HG03103 (cell line): ENCODE data around the gene PSAP.
"Not testable (repeated sequence)": the region's sequence is repeated elsewhere in the genome, so short reads cannot be mapped to it uniquely, and the experiment has no call there.

ENCODE experiments used
- ATAC-seq: cut with Tn5 transposase; IDR thresholded peaks from one replicate; pipeline ENCODE4 v1.9.1; 2021; ENCODE audit warnings: low read depth; ENCODE audit not compliant: unreplicated experiment

PSAP gene

GRCh38 chr10:71850743-71851464 is at the start of gene PSAP:
PSAP (minus strand) TSS chr10:71851251; CDS start chr10:71851221, 30 bp downstream.
- peak; percentile 81 for ATAC-seq

DNA sequence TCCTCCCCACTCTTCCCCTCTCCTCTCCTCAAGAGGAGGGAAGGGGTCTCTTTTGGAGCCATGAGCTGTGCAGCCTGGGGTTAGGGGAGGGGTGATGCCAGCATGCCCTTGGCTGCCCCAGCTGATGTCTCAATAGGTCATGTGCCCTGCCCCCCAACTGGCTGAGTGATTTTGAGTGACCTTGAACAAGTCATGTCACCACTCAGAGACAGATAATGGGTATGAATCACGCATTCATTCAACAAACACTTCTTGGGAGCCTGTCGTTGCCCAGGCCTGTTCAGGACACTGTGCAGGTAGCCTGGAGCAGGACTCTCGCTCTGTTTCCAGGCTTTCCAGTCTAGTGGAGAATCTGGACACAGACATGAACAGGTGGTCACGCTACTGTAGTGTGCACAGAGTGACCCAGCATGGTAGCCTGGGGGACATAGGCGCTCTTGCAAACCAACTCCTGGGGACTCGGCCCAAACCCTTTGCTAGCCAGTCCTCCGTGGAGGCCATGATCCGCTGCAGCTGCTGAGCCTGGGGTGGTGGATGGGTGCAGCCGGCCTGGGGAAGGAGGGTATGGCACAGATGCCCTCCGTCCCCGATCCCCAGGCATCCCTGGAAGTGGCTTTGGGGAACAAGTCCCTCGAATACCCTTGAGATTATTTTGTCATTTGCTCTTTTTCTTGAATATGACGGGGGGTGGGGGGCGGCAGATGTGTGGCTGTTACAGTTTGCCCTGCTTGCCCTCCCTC is 49.6 kb upstream of the PSAP start:
- no peak for ATAC-seq

DNA sequence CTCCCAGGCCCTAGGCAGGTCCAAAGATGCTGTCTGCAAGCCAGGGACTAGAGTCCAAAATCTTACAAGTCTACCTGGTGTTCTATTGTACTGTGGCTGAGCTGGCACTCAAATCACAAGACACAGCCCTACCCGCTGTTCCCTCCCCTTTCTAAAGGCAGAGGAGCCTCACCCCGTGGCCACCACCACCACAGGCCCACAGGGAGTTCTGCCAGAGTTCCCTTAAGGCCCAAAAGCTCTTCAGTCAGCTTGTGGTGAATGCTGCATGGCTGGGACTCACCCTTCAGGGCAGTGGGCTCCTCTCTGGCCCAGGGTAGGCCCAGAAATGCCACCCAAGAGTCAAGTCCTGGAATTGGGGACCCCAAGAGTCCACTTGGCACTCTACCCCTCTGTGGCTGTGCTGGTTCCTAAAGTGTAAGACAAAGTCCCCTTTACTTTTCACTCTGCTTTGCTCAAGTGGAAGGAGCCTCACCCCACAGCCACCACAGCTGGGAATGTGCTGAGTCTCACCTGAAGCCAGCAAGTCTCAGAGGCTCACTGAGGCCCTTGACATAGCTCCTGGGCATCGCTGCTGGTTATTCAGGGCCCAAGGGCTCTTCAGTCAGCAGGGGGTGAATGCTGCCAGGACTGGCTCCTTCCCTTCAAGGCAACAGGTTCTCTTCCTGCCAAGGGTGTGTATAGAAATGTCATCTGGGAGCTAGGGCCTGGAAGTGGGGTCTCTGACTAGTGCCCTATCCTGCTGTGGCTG is 48.8 kb upstream of the PSAP start:
- no peak for ATAC-seq

DNA sequence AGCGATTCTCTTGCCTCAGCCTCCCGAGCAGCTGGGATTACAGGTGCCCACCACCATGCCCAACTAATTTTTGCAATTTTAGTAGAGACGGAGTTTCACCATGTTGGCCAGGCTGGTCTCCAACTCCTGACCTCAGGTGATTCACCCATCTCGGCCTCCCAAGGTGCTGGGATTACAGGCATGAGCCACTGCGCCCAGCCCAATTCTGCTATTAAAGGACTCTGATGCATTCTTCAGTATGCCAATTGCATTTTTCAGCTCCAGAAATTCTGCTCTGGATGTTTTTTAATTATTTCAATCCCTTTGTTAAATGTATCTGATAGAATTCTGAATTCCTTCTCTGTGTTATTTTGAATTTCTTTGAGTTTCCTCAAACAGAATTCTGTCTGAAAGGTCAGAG is 47.3 kb upstream of the PSAP start:
- not testable (repeated sequence) for ATAC-seq

GRCh38 chr10:71893920-71894319 is 42.9 kb upstream of the PSAP start:
- ATAC-seq, result no peak

GRCh38 chr10:71893258-71893815 is 42.3 kb upstream of the PSAP start:
- ATAC-seq, result no peak

- no peak for ATAC-seq
Observed at GRCh38 chr10:71891437-71891836, 40.4 kb upstream of the PSAP start.

DNA sequence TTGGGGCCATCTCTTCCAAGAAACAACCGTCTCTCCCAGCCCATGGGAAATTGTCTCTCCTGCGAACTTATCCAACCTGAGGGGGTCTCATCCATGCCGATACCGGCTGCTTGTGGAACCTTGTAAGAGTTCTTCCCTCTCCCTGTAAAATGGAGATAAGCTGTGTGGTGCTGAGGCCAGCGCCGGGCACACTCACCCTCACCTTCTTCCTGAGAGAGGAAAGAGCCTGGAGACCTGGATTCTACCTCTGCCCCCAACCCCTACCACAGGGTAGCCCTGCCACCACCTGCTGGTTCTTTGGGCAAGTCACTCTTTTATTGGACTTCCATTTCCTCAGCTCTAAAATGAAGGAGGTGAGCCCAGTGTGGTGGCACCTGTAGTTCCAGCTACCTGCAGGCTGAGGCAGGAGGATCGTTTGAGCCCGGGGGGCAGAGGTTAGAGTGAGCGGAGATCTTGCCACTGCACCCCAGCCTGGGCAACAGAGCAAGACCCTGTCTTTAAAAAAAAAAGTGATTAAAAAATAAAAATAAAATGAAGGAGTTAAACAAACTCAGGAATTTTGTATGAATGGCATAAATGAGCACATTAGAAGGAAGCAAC is 38.4 kb upstream of the PSAP start:
- ATAC-seq, result no peak

GRCh38 chr10:71888623-71889387 is 37.8 kb upstream of the PSAP start:
- peak; percentile 76 for ATAC-seq

DNA sequence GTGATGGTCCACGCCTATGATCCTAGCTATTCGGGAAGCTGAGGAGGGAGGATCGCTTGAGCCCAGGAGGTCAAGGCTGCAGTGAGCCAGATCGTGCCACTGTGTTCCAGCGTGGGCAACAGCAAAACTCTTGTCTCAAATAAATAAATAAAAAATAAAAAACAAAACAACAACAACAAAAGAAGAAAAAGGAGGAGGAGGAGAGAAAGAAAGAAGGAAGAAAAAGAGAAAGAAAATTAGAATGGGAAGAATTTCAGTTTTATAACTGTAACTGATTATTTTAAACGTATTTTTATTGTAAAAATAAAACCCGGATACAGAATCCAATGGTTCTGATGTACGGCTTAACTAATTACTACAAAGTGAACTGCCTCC is 37.2 kb upstream of the PSAP start:
- ATAC-seq, result no peak

GRCh38 chr10:71887743-71888142 is 36.7 kb upstream of the PSAP start:
- ATAC-seq, result no peak

- no peak for ATAC-seq
Observed at GRCh38 chr10:71882813-71883659, 32.0 kb upstream of the PSAP start.

- ATAC-seq, result no peak
Observed at GRCh38 chr10:71881647-71882355, 30.8 kb upstream of the PSAP start.

- not testable (repeated sequence) for ATAC-seq
Observed at GRCh38 chr10:71881307-71881624, 30.2 kb upstream of the PSAP start.

- no peak for ATAC-seq
Observed at GRCh38 chr10:71880425-71881306, 29.6 kb upstream of the PSAP start.

GRCh38 chr10:71878327-71879034 is 27.4 kb upstream of the PSAP start:
- ATAC-seq, result no peak

DNA sequence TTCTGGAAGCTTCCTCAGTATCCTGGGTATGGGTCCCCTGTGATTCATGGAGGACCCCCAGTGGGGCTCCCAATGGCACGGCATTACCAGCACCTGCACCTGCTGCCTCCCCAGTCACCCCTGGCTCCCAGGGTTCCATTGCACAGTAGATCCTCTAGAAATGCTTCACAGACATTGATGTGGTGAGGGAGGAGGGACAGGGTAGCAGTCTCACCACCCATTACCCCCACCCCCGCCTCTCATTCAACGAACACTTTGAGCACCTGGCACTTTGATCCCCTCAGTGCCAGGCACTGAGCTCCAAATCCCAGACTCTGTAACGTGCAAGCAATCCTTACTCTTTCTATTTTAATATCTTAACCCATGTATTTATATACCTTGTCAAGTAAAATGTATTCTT is 26.8 kb upstream of the PSAP start:
- no peak for ATAC-seq
